ENCODE measurements around the gene PRPF39.

The PRPF39 gene

DNA sequence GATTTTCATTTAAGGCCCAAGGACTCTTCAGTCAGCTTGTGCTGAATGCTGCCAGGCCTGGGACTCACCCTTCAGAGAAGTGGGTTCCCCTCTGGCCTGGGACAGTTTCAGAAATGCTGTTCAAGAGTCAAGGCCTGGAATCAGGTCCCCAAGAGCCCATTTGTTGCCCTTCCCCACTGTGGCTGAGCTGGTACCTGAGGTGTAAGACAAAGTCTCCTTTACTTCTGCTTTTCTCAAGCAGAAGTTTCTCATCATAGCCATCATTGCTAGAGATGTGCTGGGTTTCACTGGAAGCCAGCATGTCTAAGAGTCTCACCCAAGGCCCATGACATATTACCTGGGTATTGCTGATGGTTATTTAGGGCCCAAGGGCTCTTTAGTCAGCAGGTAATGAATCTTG is 60.7 kb downstream of the PRPF39 start:
- TF ChIP-seq, protein P1, sequence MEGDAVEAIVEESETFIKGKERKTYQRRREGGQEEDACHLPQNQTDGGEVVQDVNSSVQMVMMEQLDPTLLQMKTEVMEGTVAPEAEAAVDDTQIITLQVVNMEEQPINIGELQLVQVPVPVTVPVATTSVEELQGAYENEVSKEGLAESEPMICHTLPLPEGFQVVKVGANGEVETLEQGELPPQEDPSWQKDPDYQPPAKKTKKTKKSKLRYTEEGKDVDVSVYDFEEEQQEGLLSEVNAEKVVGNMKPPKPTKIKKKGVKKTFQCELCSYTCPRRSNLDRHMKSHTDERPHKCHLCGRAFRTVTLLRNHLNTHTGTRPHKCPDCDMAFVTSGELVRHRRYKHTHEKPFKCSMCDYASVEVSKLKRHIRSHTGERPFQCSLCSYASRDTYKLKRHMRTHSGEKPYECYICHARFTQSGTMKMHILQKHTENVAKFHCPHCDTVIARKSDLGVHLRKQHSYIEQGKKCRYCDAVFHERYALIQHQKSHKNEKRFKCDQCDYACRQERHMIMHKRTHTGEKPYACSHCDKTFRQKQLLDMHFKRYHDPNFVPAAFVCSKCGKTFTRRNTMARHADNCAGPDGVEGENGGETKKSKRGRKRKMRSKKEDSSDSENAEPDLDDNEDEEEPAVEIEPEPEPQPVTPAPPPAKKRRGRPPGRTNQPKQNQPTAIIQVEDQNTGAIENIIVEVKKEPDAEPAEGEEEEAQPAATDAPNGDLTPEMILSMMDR (conservative IDR thresholded peaks at IDR 0.05; ENCODE audit: control insufficient read depth, insufficient read depth, low read depth, low read length), result no peak
- no peak overlapping the region for H3K4me3 ChIP-seq (ENCODE audit: control insufficient read depth, low read depth, low read length)
- DNase-seq (ENCODE audit: low read depth), result no peak

DNA sequence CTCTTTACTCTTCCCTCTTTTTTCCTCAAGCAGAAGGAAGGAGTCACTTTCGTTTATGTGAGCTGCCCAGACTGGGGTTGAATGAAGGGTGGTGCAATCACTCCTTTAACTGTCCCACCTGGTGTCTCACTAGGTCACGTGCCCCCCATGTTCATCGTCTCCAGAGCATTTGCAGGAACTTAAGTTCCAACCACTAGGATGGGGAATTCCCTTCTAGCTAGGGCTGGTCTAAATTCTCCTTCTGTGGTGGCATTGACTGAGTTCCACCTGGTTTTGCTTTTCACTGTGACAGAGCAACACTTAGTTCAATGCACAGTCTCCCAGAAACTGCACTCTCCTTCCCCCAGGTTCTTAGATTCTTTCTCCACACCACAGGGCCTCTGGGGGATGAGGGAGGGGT is 61.3 kb downstream of the PRPF39 start:
- H3K4me3 ChIP-seq (ENCODE audit: control insufficient read depth, low read depth, low read length), result no peak overlapping the region
- TF ChIP-seq, protein P1 (conservative IDR thresholded peaks at IDR 0.05; ENCODE audit: control insufficient read depth, insufficient read depth, low read depth, low read length), result no peak
- DNase-seq (ENCODE audit: low read depth), result no peak

DNA sequence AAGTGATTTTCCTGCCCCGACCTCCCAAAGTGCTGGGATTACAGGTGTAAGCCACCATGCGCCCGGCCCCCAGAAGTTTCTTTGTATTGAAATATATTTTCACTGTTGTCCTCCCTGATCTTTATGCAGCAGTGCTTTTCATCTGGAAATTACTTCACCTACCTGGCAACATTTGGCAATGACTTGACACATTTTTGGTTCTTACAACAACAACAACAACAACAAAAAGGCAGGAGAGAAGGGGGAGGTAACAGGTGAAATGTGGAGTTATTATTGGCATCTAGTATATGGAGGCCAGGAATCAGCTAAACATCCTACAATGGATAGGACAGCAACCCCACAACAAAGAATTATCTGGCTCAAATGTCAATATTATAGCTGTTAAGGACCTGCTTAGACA is 65.7 kb downstream of the PRPF39 start:
- no peak for DNase-seq (ENCODE audit: low read depth)
- H3K4me3 ChIP-seq (ENCODE audit: control insufficient read depth, low read depth, low read length), result no peak overlapping the region
- TF ChIP-seq, protein P1 (conservative IDR thresholded peaks at IDR 0.05; ENCODE audit: control insufficient read depth, insufficient read depth, low read depth, low read length), result no peak

DNA sequence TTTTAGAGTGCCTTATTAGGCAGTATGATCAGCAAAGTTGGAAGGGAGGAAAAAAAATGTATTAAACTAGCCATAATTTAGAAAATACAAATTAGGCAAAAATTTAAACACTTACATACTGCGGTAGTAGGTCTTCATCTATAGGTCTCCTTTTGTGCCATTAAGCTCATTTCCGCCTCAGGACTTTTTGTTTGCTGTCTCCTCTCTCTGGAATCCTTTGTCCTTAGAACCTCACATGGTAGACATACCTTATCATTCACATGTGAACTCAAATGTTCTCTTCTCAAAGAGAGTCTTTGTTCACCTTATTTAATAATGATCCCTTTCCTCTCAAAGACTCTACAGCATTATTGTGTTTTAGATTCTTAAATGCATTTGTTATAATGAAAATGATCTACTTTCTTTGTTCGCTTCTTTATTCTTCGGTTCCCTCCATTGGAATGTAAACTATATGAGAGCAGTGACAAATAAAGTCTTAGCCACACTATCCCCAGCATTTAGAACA is 66.5 kb downstream of the PRPF39 start:
- TF ChIP-seq, protein P1 (conservative IDR thresholded peaks at IDR 0.05; ENCODE audit: control insufficient read depth, insufficient read depth, low read depth, low read length), result no peak
- DNase-seq (ENCODE audit: low read depth), result no peak
- H3K4me3 ChIP-seq (ENCODE audit: control insufficient read depth, low read depth, low read length), result no peak overlapping the region

DNA sequence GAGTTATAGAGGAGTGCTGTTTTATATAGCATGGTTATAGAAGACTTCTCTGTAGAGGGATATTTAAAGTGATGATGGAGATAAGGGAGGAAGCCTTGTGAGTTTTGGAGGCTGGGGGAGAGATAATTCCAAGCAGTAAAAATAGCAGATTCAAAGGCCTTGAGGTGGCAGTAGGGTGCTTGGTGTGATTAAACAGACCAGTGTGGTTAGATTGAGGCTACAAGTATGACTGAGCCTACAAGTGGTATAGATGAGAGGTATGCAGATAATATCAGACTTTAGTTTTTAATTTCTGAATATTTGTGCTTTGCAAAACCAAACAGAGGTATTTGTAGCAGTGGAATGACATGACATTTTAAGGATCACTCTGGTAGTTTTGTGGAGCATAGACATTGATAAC is 72.2 kb downstream of the PRPF39 start:
- DNase-seq (ENCODE audit: low read depth), result no peak
- H3K4me3 ChIP-seq (ENCODE audit: control insufficient read depth, low read depth, low read length), result no peak overlapping the region
- TF ChIP-seq, protein P1 (conservative IDR thresholded peaks at IDR 0.05; ENCODE audit: control insufficient read depth, insufficient read depth, low read depth, low read length), result peak; percentile 4
